BLaER1 treated with 17β-estradiol and CSF1 and Interleukin-3, amounts not matched to agents 10 nM and 100 nM (cell line): ENCODE results near the gene SLCO3A1.
A peak's percentile ranks its signal among the peaks of the same experiment; 100 is the strongest.

Experiments
- H3K27ac ChIP-seq, 11 experiments: shearing (Covaris generic); formaldehyde crosslinking; 2 replicates each; pipeline ENCODE4 v1.8.1; 2022
- H3K27me3 ChIP-seq, 11 experiments: shearing (Covaris generic); formaldehyde crosslinking; 2 replicates each; pipeline ENCODE4 v1.8.1; 2022
- H3K36me3 ChIP-seq, 11 experiments: shearing (Covaris generic); formaldehyde crosslinking; 2 replicates each; pipeline ENCODE4 v1.8.1; 2022
- H3K4me1 ChIP-seq, 10 experiments: shearing (Covaris generic); formaldehyde crosslinking; 2 replicates each; pipeline ENCODE4 v1.8.1; 2022
- H3K4me2 ChIP-seq, 11 experiments: shearing (Covaris generic); formaldehyde crosslinking; 2 replicates each; pipeline ENCODE4 v1.8.1; 2022
- H3K4me3 ChIP-seq, 10 experiments: shearing (Covaris generic); formaldehyde crosslinking; 2 replicates each; pipeline ENCODE4 v1.8.1; 2022
- H3K9ac ChIP-seq, 11 experiments: shearing (Covaris generic); formaldehyde crosslinking; 2 replicates each; pipeline ENCODE4 v1.8.1; 2022
- H3K9me3 ChIP-seq, 11 experiments: shearing (Covaris generic); formaldehyde crosslinking; replicated peaks in 1 of 11; 2 replicates each; pipeline ENCODE4 v1.8.1; 2022
- H4K20me1 ChIP-seq, 11 experiments: shearing (Covaris generic); formaldehyde crosslinking; 2 replicates each; pipeline ENCODE4 v1.8.1; 2022
- Cebpa-rat ChIP-seq, 11 experiments: shearing (Covaris generic); IDR thresholded peaks; 2 replicates each; pipeline ENCODE4 v1.8.1; 2022

SLCO3A1 gene

DNA sequence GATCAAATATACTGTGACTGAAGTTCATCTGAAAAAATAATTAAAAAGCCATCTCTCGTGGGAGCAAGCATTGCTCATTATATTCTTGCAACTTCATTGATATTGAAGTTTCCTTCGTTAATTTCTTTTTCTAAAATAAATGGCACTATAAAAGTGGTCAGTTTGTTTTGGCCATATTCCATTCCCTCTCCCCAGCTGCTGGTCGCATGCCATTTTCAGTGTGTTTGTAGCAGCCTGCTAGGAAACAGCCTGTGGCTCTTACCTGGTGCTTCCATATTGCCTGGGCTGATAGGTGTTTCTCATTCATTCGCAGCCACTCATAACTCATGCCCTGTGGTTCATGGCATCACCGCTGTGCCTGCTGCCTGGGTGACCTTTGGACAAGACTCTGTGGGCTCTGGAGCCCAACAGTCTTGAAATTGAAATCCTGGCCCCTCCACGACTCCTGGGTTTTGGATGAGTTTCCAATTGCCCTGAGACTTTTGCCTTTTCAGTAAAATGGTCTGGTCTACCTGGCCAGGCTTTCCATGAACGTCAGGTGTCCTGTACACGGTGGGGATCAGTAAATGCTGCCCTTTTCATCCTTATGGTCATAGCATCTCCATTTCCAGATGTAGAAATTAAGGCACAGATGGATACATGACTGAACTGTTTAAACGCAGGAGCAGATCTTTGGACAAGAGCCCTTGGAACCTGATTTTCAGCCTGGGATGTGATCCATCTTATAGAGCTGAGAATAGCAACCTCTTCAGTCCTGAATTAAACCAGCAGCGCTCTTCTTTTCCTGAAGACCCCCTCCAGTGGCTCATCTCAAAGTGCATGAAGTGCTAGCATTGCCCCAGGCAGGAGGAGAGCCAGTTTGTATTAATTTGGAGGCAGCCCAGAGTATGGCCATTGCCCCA lies 69.4 kb downstream of the SLCO3A1 start:
- H3K27ac ChIP-seq = peak overlapping the region in 4 of 11 experiments; percentile 37 to 99 (median 96); a peak in 7 of 22 replicates
- peak overlapping the region in 3 of 11 experiments; percentile 65 to 79 (median 74); a peak in 5 of 22 replicates for H3K4me2 ChIP-seq
- H3K4me3 ChIP-seq = no peak overlapping the region
- H3K36me3 ChIP-seq = no peaks in the 10 kb centered on the region
- H4K20me1 ChIP-seq = no peaks in the 10 kb centered on the region
- peaks cover 22 to 74% (median 35%) of the 10 kb centered on the region in 10 experiments for H3K4me1 ChIP-seq
- no peak overlapping the region for H3K9ac ChIP-seq
- H3K9me3 ChIP-seq = no peaks in the 10 kb centered on the region
- no peak for TF ChIP-seq Cebpa-rat (IDR thresholded peaks at IDR 0.05)
- no peaks in the 10 kb centered on the region for H3K27me3 ChIP-seq

DNA sequence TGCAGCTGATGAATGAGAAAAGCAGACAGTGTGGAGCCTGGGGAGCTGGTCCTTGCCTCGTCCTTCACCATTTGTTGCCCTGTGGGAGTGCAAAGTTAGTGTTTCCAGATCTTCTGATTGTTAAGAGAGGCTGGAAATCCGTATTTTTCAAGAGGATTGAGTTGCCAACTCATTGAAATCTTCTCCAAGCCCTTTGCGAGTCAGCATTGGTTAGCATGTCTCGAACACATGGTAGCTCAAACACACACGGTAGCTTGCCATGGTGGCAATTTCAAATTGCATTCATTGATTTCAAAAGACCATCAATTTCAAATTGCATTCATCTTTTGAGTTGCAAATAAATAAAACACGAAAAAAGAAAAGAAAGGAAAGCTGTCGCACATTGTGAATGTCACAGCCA lies 70.7 kb downstream of the SLCO3A1 start:
- Histone ChIP-seq H3K36me3 (no peaks in the 10 kb centered on the region), H3K27ac (no peak overlapping the region), H3K27me3 (no peaks in the 10 kb centered on the region), H3K9ac (no peak overlapping the region), H4K20me1 (no peaks in the 10 kb centered on the region), H3K4me1 (peaks cover 22 to 61% (median 35%) of the 10 kb centered on the region in 10 experiments), H3K9me3 (no peaks in the 10 kb centered on the region), H3K4me3 (no peak overlapping the region), H3K4me2 (no peak overlapping the region)
- TF ChIP-seq Cebpa-rat (IDR thresholded peaks at IDR 0.05) = no peak

DNA sequence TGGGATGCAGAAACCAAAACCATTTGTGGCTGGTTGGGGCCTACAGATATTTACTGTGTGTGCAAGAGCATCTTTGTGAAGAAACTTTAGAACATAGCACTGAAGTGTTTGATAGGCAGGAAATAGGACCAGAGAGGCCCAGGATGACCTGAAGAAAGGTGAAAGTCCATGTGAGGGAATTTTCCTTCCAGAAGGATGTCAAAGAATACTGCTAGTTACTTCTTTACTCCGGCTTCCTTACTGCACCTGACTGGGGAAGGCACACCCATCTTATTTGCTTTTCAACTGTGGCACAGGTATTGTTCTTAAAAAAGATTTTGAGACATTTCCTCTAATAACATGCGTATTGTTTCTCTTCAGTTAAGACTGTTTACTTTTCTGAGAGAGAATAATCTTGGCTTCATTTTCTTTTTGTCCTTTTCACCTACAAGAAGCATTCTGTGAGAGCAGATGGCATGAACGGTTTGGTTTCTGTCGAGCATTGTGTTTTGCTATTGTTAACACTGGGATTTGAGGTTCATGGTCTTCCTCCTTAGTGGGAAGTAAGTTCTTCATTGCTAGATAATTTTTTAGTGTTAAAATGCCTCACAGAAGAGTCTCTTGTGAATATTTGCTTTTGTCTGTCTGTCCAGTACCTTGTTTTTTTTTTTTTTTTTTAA lies 71.5 kb downstream of the SLCO3A1 start:
- no peaks in the 10 kb centered on the region for H3K27me3 ChIP-seq

DNA sequence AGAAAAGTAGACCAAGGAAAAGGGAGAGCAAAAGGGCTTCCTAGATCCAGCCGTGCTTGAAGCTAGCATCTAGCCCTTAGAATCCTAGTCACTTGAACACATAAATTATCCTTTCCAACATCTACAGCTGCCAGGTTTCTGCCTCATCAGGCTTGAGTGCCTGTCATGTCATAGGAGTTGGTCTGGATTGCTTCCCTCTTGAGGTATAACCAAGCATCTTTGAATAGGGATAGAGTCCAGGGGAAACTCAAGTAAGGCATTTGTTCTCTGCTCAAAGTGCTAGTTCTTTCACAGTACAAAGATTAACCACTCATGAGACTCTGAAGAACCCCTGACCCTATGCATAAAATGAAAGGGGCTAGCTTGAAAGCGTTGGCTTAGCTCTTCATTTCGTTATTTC lies 72.3 kb downstream of the SLCO3A1 start:
- no peaks in the 10 kb centered on the region for H3K27me3 ChIP-seq
- H4K20me1 ChIP-seq = no peaks in the 10 kb centered on the region
- H3K9ac ChIP-seq = no peak overlapping the region
- H3K27ac ChIP-seq = peak overlapping the region in 1 of 11 experiments; percentile 35; a peak in 2 of 22 replicates
- no peak for TF ChIP-seq Cebpa-rat (IDR thresholded peaks at IDR 0.05)
- no peaks in the 10 kb centered on the region for H3K9me3 ChIP-seq
- H3K4me1 ChIP-seq = peaks cover 22 to 53% (median 32%) of the 10 kb centered on the region in 10 experiments
- no peaks in the 10 kb centered on the region for H3K36me3 ChIP-seq
- H3K4me2 ChIP-seq = peak overlapping the region in 1 of 11 experiments; percentile 30; a peak in 2 of 22 replicates
- H3K4me3 ChIP-seq = no peak overlapping the region

More for the DNA sequence above, 71.5 kb downstream of the SLCO3A1 start:
- 0 out of 22 replicates have a peak overlapping the region, but pooled peaks of 1 of the 11 experiments have one; percentile 30 for H3K4me2 ChIP-seq
- no peak for TF ChIP-seq Cebpa-rat (IDR thresholded peaks at IDR 0.05)
- H3K4me1 ChIP-seq = peaks cover 22 to 60% (median 35%) of the 10 kb centered on the region in 10 experiments
- no peak overlapping the region for H3K9ac ChIP-seq
- H3K36me3 ChIP-seq = no peaks in the 10 kb centered on the region
- H4K20me1 ChIP-seq = no peaks in the 10 kb centered on the region
- no peak overlapping the region; a peak in 1 of 22 replicates for H3K27ac ChIP-seq
- H3K4me3 ChIP-seq = no peak overlapping the region
- no peaks in the 10 kb centered on the region for H3K9me3 ChIP-seq

DNA sequence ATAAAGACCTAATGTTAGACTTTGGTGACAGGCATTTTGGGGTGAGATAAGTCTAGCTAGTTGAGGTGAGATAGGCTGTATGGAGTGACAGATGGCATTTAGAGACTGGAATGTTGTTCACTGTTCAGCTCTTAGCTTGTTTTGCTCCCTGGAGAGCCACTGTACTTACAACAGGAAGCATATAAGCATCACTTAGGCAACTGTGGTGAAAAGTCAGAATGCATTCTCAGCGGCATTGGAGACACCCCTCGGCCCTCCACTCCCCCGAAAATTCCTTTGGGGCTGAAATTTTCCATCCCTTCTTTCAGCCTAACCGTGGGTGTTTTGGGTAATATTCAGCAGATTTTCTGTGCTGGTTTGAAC lies 73.4 kb downstream of the SLCO3A1 start:
- H3K27me3 ChIP-seq = no peaks in the 10 kb centered on the region
- H3K9me3 ChIP-seq = no peaks in the 10 kb centered on the region
- H3K36me3 ChIP-seq = no peaks in the 10 kb centered on the region
- no peak for TF ChIP-seq Cebpa-rat (IDR thresholded peaks at IDR 0.05)
- H3K4me1 ChIP-seq = peaks cover 16 to 48% (median 21%) of the 10 kb centered on the region in 10 experiments
- peak overlapping the region in 2 of 11 experiments; percentile 16 to 49; a peak in 2 of 22 replicates for H3K9ac ChIP-seq
- H3K27ac ChIP-seq = peak overlapping the region in 6 of 11 experiments; percentile 5 to 62 (median 24); a peak in 4 of 22 replicates
- no peak overlapping the region for H3K4me3 ChIP-seq
- no peaks in the 10 kb centered on the region for H4K20me1 ChIP-seq
- H3K4me2 ChIP-seq = peak overlapping the region; percentile 52 to 75 (median 60)

DNA sequence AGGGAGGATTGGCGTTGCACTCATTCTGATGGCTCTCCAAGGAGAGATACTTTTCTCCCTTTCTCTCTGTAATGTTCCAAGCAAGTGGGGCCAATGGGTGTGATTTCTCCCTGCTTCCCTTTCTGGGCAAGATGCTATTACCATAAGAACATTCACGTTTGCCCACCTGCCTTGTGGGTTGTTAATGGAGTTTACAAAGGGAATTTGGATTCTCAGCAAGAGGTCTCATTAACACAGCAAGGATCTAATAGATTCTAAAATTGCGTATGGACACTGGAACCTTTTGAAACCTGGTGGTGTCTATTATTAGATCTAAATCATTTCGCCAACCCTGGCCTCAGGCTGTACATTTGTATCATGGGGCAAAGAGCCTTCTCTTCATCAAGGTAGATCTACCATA lies 74.1 kb downstream of the SLCO3A1 start:
- Histone ChIP-seq H3K4me1 (peaks cover 15 to 41% (median 18%) of the 10 kb centered on the region in 10 experiments), H3K27me3 (no peaks in the 10 kb centered on the region), H3K4me3 (no peak overlapping the region), H3K4me2 (peak overlapping the region; percentile 15 to 75 (median 59); a peak in 19 of 22 replicates), H4K20me1 (no peaks in the 10 kb centered on the region), H3K9me3 (no peaks in the 10 kb centered on the region), H3K27ac (peak overlapping the region in 1 of 11 experiments; percentile 62; a peak in 2 of 22 replicates), H3K36me3 (no peaks in the 10 kb centered on the region), H3K9ac (no peak overlapping the region)
- TF ChIP-seq Cebpa-rat (IDR thresholded peaks at IDR 0.05) = no peak

DNA sequence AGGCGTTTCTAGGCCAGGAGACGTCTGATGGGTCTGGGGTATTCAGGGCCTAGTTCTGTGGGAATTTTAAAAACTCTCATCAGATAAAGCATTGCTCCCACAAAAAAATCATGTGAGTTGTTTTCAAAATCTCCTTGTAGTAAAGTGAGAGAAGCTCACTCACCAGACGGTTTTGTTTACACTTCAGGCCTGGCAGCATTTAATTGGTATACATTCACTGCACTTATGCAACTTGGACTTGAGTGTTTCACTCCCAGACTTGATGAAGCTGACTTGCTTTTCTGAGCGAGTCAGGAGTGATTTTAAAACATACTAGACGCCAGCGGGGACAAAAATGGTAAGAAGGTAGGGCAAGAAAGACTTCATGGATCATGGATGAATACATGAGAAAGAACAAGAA lies 75.2 kb downstream of the SLCO3A1 start:
- Histone ChIP-seq H3K4me1 (peaks cover 15 to 34% (median 18%) of the 10 kb centered on the region in 10 experiments), H3K36me3 (no peaks in the 10 kb centered on the region), H4K20me1 (no peaks in the 10 kb centered on the region), H3K9me3 (peaks cover 0 to 3% (median 0%) of the 10 kb centered on the region in 11 experiments; a peak in 3 of 22 replicates), H3K9ac (no peak overlapping the region), H3K27ac (no peak overlapping the region), H3K4me3 (no peak overlapping the region), H3K4me2 (no peak overlapping the region), H3K27me3 (no peaks in the 10 kb centered on the region)
- no peak for TF ChIP-seq Cebpa-rat (IDR thresholded peaks at IDR 0.05)

DNA sequence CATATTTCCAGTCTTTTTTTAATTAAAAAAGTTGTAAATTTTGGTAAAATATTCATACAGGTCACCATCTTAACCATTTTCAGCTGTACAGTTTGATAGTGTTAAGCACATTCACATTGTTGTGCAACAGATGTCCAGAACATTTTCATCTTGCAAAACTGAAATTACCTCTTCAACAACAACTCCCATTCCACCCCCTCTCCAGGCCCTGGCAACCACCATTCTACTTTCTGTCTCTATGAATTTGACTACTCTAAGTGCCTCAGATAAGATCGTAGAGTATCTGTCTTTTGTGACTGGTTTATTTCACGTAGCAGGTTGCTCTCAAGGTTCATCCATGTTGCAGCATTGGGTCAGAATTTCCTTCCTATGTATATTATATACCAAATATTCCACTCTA lies 76.0 kb downstream of the SLCO3A1 start:
- no peak for TF ChIP-seq Cebpa-rat (IDR thresholded peaks at IDR 0.05)
- peaks cover 15 to 32% (median 18%) of the 10 kb centered on the region in 10 experiments for H3K4me1 ChIP-seq

DNA sequence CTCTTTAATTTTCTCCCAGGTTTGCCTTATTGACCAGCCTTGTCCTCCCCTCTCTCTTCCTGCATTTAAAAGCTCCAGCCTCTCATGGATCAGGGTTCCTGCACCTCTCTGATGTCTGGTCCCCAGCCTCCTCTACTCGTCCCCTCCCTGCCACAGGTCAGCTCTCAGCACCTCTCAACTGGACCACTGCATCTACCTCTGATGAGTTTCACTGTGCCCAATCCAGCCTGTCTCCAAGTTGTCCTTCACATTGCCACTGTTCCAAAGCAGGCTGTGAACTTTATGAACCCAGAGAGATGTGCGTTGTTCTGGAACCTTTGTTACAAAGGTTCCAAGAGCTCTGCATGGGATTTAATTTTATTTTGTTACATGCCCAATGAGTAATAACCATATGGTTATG lies 76.6 kb downstream of the SLCO3A1 start:
- Histone ChIP-seq H3K4me1 (peaks cover 15 to 27% (median 18%) of the 10 kb centered on the region in 10 experiments), H3K4me2 (no peak overlapping the region), H3K9me3 (peaks cover 5 to 11% (median 8%) of the 10 kb centered on the region in 11 experiments; a peak in 11 of 22 replicates), H4K20me1 (no peaks in the 10 kb centered on the region), H3K27me3 (no peaks in the 10 kb centered on the region), H3K27ac (no peak overlapping the region), H3K4me3 (no peak overlapping the region), H3K9ac (no peak overlapping the region), H3K36me3 (no peaks in the 10 kb centered on the region)
- no peak for TF ChIP-seq Cebpa-rat (IDR thresholded peaks at IDR 0.05)

More for the DNA sequence above, 76.0 kb downstream of the SLCO3A1 start:
- Histone ChIP-seq H3K27ac (no peak overlapping the region), H3K9ac (no peak overlapping the region), H3K4me2 (no peak overlapping the region), H3K9me3 (peaks cover 4 to 10% (median 7%) of the 10 kb centered on the region in 11 experiments; a peak in 11 of 22 replicates), H4K20me1 (no peaks in the 10 kb centered on the region), H3K36me3 (no peaks in the 10 kb centered on the region), H3K4me3 (no peak overlapping the region), H3K27me3 (no peaks in the 10 kb centered on the region)
